GM19395 (cell line): Measurements from ENCODE around the gene PCDH15.
"Not testable (repeated sequence)": the region's sequence is repeated elsewhere in the genome, so short reads cannot be mapped to it uniquely, and the experiment has no call there.

Experiments
- ATAC-seq: cut with Tn5 transposase; IDR thresholded peaks from one replicate; pipeline ENCODE4 v1.9.1; 2021; ENCODE audit warnings: mild to moderate bottlenecking, moderate library complexity; ENCODE audit not compliant: unreplicated experiment

PCDH15 gene

GRCh38 chr10:54010337-54010933 lies 790.6 kb downstream of the PCDH15 start:
- no peak for ATAC-seq

GRCh38 chr10:54009672-54010071 lies 791.4 kb downstream of the PCDH15 start:
- ATAC-seq: no peak

DNA sequence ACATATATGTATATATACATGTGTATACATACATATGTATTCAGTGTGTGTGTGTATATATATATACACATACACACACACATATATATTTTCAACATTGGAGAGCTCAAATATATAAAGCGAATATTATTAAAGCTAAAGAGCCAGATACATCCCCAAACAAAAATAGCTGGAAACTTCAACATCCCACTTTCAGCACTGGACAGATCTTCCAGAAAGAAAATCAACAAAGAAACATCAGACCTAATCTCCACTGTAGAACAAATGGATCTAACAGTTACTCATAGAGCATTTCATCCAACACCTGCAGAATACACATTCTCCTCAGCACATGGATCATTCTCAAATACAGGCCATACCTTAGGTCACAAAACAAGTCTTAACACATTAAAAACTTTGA lies 799.0 kb downstream of the PCDH15 start:
- ATAC-seq: no peak

- ATAC-seq: no peak
Measured at GRCh38 chr10:53997953-53998352, 803.1 kb downstream of the PCDH15 start.

DNA sequence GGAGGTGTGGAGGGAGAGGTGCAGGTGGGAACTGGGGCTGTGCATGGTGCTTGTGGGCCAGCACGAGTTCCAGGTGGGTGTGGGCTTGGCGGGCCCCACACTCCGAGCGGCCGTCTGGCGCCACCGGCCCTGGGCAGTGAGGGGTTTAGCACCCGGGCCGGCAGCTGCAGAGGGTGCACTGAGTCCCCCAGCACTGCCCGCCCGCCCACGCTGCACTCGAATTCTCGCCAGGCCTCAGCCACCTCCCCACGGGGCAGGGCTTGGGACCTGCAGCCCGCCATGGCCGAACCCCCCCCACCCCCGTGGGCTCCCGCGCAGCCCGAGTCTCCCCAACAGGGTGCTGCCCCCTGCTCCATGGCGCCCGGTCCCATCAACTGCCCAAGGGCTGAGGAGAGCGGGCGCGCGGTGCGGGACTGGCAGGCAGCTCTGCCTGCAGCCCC lies 810.2 kb downstream of the PCDH15 start:
- ATAC-seq: no peak

DNA sequence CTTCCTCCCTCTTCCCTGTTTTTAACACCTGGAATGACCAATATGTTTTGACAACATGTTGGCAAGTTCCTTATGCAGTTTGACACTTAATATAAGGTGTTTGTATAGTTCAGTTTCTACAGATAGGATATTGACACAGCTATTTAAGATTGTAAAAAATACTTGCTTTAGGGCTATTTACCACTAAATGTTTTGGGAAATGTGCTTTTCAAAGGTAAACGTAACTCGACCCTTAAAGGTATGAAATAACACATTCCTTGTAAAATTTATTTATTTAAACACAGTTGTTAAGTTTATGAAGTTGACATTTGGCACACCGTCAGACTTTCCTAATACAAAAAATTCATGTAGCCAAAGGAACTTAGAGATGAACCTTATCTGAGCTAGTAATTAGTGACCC lies 817.6 kb downstream of the PCDH15 start:
- no peak for ATAC-seq

DNA sequence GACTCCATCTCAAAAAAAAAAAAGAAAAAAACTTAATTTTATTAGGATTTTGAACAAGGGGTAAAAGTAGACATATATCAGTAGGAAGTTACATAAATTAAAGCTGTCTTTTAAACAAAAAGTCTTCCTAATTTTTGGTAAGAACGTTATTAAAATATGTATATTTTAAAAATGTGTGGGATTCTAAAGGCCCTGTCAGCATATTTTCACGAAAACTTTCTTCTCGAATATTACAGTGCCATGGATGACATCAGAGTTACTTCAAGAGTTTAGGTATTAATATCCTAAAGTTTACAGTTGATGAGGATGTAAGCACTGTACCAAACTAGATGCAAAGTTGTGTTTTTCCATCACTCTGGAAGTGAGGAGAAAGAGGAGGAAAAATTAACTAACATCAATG lies 820.8 kb downstream of the PCDH15 start:
- ATAC-seq: no peak

GRCh38 chr10:53978301-53978700 lies 822.7 kb downstream of the PCDH15 start:
- ATAC-seq: no peak

- ATAC-seq: no peak
Measured at GRCh38 chr10:53977267-53977666, 823.8 kb downstream of the PCDH15 start.

DNA sequence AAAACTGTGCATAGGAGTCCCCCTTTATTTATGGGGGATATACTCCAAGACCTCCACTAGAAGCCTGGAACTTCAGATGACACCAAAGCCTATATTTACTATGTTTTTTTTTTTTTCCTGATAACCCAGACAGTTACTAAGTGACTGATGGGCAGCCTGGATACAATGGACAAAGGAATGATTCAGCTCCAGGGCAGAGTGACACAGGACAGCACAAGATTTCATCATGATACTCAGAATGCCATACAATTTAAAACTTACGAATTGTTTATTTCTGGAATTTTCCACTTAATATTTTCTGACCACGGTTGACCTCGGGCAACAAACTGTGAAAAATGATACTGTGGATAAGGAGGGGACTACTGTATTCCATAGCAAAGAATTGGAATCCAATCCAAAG lies 843.6 kb downstream of the PCDH15 start:
- no peak for ATAC-seq

DNA sequence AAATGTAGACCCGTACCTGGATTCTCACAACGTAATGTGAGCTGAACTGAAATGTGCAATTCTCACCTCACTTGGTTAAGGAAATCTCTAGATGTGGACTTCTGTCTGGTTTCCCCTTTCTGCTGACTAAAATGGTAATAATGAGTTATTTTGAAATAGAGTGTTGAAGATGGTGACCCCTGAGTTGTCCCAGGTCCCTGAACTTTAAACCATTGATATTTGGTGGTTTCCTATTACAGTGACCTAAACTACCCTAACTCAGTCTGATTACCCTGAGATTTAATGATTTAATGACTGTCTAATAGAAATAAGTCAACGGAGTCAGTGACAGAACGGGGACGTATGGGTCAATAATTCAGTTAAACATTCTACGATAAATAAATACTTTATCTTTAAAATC lies 845.9 kb downstream of the PCDH15 start:
- ATAC-seq: no peak

DNA sequence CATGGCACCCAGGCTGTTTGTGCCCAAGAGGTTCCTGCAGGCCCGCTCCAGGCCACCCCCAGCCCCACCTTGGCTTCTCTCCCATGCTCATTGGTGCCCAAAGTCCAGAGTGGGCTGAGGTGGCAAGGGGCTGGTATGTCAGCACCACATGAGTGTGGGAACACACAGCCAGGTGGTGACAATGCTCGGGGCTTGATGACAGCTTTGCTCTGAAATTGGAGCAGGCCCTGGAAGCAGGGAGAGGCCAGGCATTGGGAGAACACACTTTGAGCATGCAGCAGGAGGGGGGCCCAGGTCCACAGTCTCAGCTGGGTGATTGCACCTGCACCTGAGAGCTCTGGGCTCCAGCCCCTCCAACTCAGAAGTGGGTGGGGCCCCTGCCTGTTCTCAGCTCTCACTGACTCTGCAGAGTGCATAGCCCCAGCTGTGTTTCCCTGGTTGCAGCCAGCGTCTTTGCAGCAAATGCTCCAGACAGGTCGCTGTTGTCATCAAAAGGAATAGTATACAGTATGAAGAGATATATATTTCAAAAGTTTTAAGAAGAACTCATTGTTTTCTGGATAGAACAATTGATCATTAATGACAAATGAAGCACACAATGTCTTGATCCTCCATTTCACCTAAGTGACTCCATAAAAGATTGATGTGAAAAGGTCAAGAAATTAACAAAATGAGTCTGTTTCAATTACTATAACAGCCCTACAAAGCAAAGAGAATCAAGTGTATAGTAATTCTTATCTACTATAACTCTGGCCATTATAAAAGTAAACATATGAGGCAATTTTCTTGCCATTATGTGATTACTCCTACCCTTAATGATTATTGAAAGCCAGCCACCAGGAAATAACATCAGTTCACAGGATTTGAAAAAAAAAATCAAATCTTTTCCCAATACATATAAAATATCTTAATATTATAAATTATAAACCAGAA lies 848.1 kb downstream of the PCDH15 start:
- ATAC-seq: no peak

GRCh38 chr10:53939654-53940053 lies 861.4 kb downstream of the PCDH15 start:
- no peak for ATAC-seq

DNA sequence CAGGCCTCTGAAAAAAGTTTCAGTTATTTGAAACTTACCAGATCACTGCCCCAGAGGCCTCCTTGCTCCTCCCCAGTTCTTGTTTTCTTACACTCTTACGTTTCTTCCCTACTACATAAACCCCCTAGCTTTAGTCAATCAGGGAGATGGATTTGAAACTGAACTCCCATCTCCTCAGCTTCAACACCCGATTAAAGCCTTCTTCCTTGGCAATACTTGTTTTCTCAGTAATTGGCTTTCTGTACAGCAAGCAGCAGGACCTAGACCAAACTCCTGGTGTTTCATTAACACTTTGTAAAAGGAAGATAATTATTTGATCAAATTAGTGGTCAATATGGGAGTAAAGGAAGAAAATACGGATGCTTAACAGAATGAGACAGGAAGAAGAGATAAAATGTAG lies 870.4 kb downstream of the PCDH15 start:
- no peak for ATAC-seq

- ATAC-seq: not testable (repeated sequence)
Measured at GRCh38 chr10:53924051-53924700, 876.9 kb downstream of the PCDH15 start.

GRCh38 chr10:53918755-53919154 lies 882.3 kb downstream of the PCDH15 start:
- ATAC-seq: no peak

DNA sequence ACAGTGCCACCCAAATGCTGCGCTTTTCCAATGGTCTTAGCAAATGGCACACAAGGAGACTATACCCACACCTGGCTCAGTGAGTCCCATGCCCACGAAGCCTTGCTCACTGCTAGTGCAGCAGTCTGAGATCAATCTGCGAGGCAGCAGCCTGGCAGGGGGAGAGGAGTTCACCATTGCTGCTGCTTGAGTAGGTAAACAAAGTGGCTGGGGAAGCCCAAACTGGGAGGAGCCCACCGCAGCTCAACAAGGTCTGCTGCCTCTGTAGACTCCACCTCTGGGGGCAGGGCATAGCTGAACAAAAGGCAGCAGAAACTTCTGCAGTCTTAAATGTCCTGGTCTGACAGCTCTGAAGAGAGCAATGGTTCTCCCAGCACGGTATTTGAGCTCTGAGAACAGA lies 891.2 kb downstream of the PCDH15 start:
- no peak for ATAC-seq

- no peak for ATAC-seq
Measured at GRCh38 chr10:53904506-53905241, 896.4 kb downstream of the PCDH15 start.

- ATAC-seq: no peak
Measured at GRCh38 chr10:53903756-53904155, 897.3 kb downstream of the PCDH15 start.

GRCh38 chr10:53899463-53900160 lies 901.4 kb downstream of the PCDH15 start:
- no peak for ATAC-seq

DNA sequence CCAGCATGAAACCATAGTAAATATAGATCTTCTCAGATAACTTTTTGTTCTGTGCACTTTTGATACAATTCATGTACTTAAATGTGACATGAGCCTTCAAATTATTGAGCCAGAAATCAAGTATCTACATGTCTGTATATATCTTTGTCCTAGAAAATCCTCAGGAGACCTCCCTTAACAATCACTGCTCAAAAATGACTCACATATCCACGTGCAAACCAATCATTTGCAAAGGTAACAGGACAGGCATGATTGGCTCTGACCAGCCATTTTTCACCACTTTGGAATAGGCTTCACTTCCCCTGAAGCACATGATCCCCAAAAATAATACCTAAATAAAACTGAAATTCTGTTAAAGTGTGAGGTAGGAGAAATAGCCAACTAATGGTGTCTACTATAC lies 902.5 kb downstream of the PCDH15 start:
- ATAC-seq: no peak
